Body of pancreas (tissue), 4 donors: ENCODE results near the gene BRD1.

Source experiments
- POLR2A ChIP-seq, 3 donors: fragments of 450-650 bp; IDR thresholded peaks; one replicate each; pipeline ENCODE4 v1.6.1; 2016; ENCODE audit warnings: antibody characterized with exemption in 3 of 3, mild to moderate bottlenecking in 2 of 3
- TF ChIP-seq, protein P1 (sequence below), 7 experiments: fragments of 450-650 bp in 4 of 7; fragments of 200-600 bp in 3 of 7; sonication (generic) in 3 of 7; IDR thresholded peaks; one replicate each; pipeline ENCODE4 v1.5.1; 2016 to 2019; ENCODE audit warnings: antibody characterized with exemption in 7 of 7

DNA sequence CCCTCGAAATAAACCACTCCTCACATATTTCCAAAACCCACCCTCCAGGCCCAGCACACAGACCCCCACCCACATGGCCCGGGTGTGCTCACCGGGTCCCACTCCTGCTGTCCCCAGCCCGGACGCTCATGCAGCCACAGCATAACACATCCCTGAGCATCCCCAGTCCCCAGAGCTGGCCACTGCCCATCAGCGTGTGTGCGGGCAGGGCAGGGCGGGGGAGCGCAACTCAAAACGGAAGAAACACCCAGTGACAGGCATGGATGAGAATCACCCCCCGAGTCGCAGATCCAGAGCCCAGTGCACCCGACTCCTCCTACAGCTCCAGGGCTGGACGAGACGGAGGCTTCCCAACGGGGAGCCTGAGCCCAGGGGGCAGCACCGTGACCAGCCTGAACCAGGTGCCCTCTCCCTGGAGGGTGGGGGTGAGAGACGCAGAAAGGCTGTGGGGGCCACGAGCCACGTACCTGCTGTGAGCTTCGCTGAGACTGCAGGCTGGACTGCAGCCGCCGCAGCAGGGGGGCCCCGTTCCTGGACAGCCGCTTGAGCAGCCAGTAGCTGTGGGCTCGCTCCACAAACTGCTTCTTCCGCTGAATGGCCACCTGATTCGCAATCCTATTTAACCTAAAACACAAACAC, 23.8 kb downstream of the BRD1 start:
- TF ChIP-seq POLR2A (IDR thresholded peaks at IDR 0.05), result no peak
- TF ChIP-seq, protein P1, sequence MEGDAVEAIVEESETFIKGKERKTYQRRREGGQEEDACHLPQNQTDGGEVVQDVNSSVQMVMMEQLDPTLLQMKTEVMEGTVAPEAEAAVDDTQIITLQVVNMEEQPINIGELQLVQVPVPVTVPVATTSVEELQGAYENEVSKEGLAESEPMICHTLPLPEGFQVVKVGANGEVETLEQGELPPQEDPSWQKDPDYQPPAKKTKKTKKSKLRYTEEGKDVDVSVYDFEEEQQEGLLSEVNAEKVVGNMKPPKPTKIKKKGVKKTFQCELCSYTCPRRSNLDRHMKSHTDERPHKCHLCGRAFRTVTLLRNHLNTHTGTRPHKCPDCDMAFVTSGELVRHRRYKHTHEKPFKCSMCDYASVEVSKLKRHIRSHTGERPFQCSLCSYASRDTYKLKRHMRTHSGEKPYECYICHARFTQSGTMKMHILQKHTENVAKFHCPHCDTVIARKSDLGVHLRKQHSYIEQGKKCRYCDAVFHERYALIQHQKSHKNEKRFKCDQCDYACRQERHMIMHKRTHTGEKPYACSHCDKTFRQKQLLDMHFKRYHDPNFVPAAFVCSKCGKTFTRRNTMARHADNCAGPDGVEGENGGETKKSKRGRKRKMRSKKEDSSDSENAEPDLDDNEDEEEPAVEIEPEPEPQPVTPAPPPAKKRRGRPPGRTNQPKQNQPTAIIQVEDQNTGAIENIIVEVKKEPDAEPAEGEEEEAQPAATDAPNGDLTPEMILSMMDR (IDR thresholded peaks at IDR 0.05), result no peak
